ENCODE measurements around the gene COL9A1. TPM values are rescaled to one million over a fixed set of nuclear protein-coding genes. Genes with fewer than 3 reads are reported as not detected.

The COL9A1 gene
- total and polyA plus RNA-seq, 2 of the 8 experiments (the other 6 are each of a cell fraction or from before 2014, with no cell fraction given): 7.9 to 18.1 TPM

GRCh38 chr6:70254784-70255183 lies 48.1 kb downstream of the COL9A1 start:
- POLR2A ChIA-PET (ENCODE audit: partially characterized antibody): no interaction called here
- CTCF ChIA-PET (ENCODE audit: partially characterized antibody): interaction anchor here (1.2 to 2.4 kb wide), 3 partner anchors 33 to 115 kb away, joined by 3 to 12 read pairs (median 4); no protein-coding TSS in a partner anchor
- H3K79me1 ChIP-seq (ENCODE audit: low read depth, low read length): no peaks in the 10 kb centered on the region; the same call in 1 of the 2 replicates

More at GRCh38 chr6:70254784-70255183, 48.1 kb downstream of the COL9A1 start:
- Histone ChIP-seq H2BK120ac (replicated peaks; ENCODE audit: low read depth, low read length) (no peak overlapping the region), H4K8ac (ENCODE audit: extremely low read depth, insufficient read depth, low read length) (no peak overlapping the region), H4K91ac (replicated peaks; ENCODE audit: insufficient read length, low read length) (no peak overlapping the region), H3K4me1 (replicated peaks in 1 of 4; ENCODE audit: control insufficient read depth in 3 of 4, insufficient read depth in 4 of 4, low read length in 3 of 4) (no peaks in the 10 kb centered on the region), H3K9ac (replicated peaks in 1 of 4; ENCODE audit: extremely low read depth in 1 of 4, low read depth in 3 of 4, low read length in 3 of 4) (no peak overlapping the region), H3K56ac (replicated peaks; ENCODE audit: insufficient read length, low read depth, low read length) (no peak overlapping the region), H2AFZ (ENCODE audit: low read length) (no peak overlapping the region), H3K79me2 (ENCODE audit: control insufficient read depth in 1 of 2, insufficient read depth in 2 of 2, low read length in 2 of 2) (no peaks in the 10 kb centered on the region), H3K4me3 (ENCODE audit: extremely low read depth in 1 of 4, insufficient read depth in 2 of 4, low read depth in 3 of 4, low read length in 4 of 4) (no peak overlapping the region), H3K9me3 (ENCODE audit: insufficient read depth in 2 of 2, low read depth in 1 of 2, low read length in 1 of 2) (no peaks in the 10 kb centered on the region), H4K5ac (ENCODE audit: insufficient read length, low read depth, low read length) (no peak overlapping the region), H3K18ac (ENCODE audit: extremely low read depth, low read length) (no peak overlapping the region), H3K23me2 (ENCODE audit: low read depth, low read length) (no peaks in the 10 kb centered on the region), H4K20me1 (replicated peaks in 1 of 2; ENCODE audit: control insufficient read depth in 1 of 2, insufficient read depth in 2 of 2, low read length in 2 of 2) (no peaks in the 10 kb centered on the region), H3K36me3 (ENCODE audit: control insufficient read depth in 2 of 4, insufficient read depth in 4 of 4, low read length in 3 of 4) (no peaks in the 10 kb centered on the region), H2BK15ac (ENCODE audit: low read length) (no peak overlapping the region), H3K27ac (ENCODE audit: low read depth, low read length) (no peak overlapping the region), H2BK12ac (ENCODE audit: low read depth, low read length) (no peak overlapping the region), H3K4ac (replicated peaks; ENCODE audit: insufficient read length, low read depth, low read length) (no peak overlapping the region), H2AK5ac (ENCODE audit: low read depth, low read length) (no peak overlapping the region), H3K4me2 (ENCODE audit: insufficient read depth in 1 of 2, low read depth in 2 of 2, low read length in 2 of 2) (no peak overlapping the region), H2BK20ac (ENCODE audit: low read length) (no peak overlapping the region), H3K23ac (ENCODE audit: insufficient read length) (no peak overlapping the region), H3K14ac (ENCODE audit: insufficient read length) (no peak overlapping the region), H3K27me3 (replicated peaks in 1 of 4; ENCODE audit: control insufficient read depth in 3 of 4, extremely low read depth in 1 of 4, insufficient read depth in 3 of 4, low read length in 3 of 4) (no peaks in the 10 kb centered on the region), H2BK5ac (ENCODE audit: low read depth, low read length) (no peak overlapping the region)
- TF ChIP-seq, protein P1, sequence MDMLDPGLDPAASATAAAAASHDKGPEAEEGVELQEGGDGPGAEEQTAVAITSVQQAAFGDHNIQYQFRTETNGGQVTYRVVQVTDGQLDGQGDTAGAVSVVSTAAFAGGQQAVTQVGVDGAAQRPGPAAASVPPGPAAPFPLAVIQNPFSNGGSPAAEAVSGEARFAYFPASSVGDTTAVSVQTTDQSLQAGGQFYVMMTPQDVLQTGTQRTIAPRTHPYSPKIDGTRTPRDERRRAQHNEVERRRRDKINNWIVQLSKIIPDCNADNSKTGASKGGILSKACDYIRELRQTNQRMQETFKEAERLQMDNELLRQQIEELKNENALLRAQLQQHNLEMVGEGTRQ (IDR thresholded peaks at IDR 0.05; ENCODE audit: low read length): no peak
- TF ChIP-seq RFX5 (IDR thresholded peaks at IDR 0.05; ENCODE audit: borderline replicate concordance, low read depth, low read length): no peak
- no peak for FAIRE-seq
- WGBS, 2 experiments (ENCODE audit: extremely low coverage in 1 of 2, insufficient coverage in 1 of 2, insufficient read length in 1 of 2, insufficient replicate concordance in 2 of 2, low coverage in 1 of 2, low lambda C conversion rate in 2 of 2, missing lambda C conversion rate in 1 of 2): 76% methylated on average over 2 of the region's 2 CpGs; no CpG with 5 or more reads in 1 of the 2 experiments
- DNase-seq (ENCODE audit: low read depth in 1 of 2, low spot score in 2 of 2): no peak
